HL-60 (cell line): ENCODE measurements around the gene GFPT1.

Experiments
- DNase-seq, 2 experiments: peaks; one replicate each; pipeline ENCODE4 v3.0.0-alpha.2; 2010 to 2020; ENCODE audit warnings: low read depth in 1 of 2, low spot score in 1 of 2
- H3K27ac ChIP-seq: fragments of 250-450 bp; sonication (Bioruptor Pico); replicated peaks from 2 replicates; pipeline ENCODE4 v1.5.1; 2020; ENCODE audit warnings: mild to moderate bottlenecking, moderate library complexity
- H3K27me3 ChIP-seq: fragments of 250-450 bp; sonication (Bioruptor Pico); 2 replicates; pipeline ENCODE4 v1.5.1; 2021; ENCODE audit warnings: mild to moderate bottlenecking, moderate library complexity; ENCODE audit not compliant: insufficient read depth, poor library complexity, severe bottlenecking
- H3K4me3 ChIP-seq: replicated peaks from 2 replicates; pipeline ENCODE4 v1.5.1; 2011; ENCODE audit warnings: mild to moderate bottlenecking, control low read depth, low read length; ENCODE audit not compliant: insufficient read depth
- CTCF ChIP-seq: IDR thresholded peaks from one replicate; pipeline ENCODE4 v1.5.1; 2011; ENCODE audit warnings: low read length, control low read depth, inconsistent platforms; ENCODE audit not compliant: insufficient read depth
- GABPA ChIP-seq: IDR thresholded peaks from 2 replicates; pipeline ENCODE4 v1.6.1; 2012; ENCODE audit warnings: low read depth
- POLR2AphosphoS5 ChIP-seq: IDR thresholded peaks from 2 replicates; pipeline ENCODE4 v1.6.1; 2012; ENCODE audit warnings: low read depth
- REST ChIP-seq: IDR thresholded peaks from 2 replicates; pipeline ENCODE4 v1.6.1; 2012; ENCODE audit warnings: low read depth; ENCODE audit not compliant: insufficient replicate concordance
- SPI1 ChIP-seq: IDR thresholded peaks from 2 replicates; pipeline ENCODE4 v1.6.1; 2012; ENCODE audit warnings: low read depth, mild to moderate bottlenecking, borderline replicate concordance

GFPT1 gene

GRCh38 chr2:69278366-69278765 is 108.7 kb downstream of the GFPT1 start:
- Histone ChIP-seq H3K4me3 (no peak overlapping the region), H3K27ac (no peak overlapping the region), H3K27me3 (no peaks in the 10 kb centered on the region)
- DNase-seq = no peak
- TF ChIP-seq CTCF (no peak), GABPA (no peak), SPI1 (no peak), REST (no peak), POLR2AphosphoS5 (no peak)

DNA sequence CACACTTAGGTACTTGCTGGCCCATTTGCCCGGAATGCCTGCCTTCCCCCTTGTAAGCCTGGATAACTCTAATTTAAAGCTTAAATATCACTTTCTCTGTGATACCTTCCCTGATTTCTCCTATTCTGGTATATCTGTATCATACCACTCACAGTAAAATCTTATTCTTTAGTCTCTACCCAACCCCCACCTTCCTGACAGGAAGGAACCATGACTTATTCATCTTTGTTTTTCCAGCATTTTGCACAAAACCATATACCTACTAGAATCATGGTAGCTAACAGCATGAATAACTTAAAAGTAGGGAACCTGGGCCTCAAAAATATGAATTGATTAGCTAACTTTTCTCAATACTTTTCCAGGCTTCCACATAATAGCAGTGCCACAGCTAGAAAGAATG is 111.5 kb downstream of the GFPT1 start:
- Histone ChIP-seq H3K4me3 (no peak overlapping the region), H3K27ac (no peak overlapping the region), H3K27me3 (no peaks in the 10 kb centered on the region)
- DNase-seq = no peak
- TF ChIP-seq GABPA (no peak), CTCF (no peak), REST (no peak), SPI1 (no peak), POLR2AphosphoS5 (no peak)

DNA sequence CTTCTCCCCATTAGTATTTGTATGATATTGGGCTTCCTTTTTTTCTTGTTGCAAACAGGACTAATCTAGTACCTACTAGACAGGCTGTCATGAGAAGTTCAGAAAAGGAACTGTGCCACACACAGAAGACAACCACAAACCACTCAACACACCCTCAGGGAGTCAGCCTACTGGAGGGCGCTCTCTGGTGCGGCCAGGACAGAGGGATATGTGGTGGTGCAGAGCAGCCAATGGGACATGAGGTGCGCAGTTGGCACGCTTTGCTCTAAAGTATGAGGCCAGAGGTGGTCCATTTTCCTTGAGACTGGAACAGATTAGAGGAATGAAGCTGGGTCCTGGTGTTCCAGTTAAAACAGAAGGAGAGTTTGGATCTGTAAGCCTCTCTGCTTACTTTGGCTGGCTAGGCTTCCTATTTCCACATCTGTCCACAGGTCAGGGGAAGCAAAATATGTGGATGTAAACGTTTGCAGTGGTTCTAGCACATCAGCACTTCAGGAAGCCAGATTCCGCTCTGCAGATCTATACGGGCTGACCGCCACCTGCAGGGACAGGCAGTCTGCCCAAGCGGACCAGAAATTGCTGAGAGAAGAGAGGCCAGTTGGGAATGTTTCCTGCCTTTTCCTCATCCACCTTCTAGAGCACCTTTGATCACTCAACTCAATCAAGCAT is 114.1 kb downstream of the GFPT1 start:
- Histone ChIP-seq H3K27me3 (no peaks in the 10 kb centered on the region), H3K27ac (peak overlapping the region; percentile 59), H3K4me3 (no peak overlapping the region)
- no peak for TF ChIP-seq CTCF
- TF ChIP-seq SPI1 = peak; percentile 88
- 0 out of 2 replicates have a peak, but pooled peaks have one; percentile 35 for TF ChIP-seq POLR2AphosphoS5
- peak; percentile 84 to 91 for DNase-seq

GRCh38 chr2:69271831-69272257 is 115.2 kb downstream of the GFPT1 start:
- Histone ChIP-seq H3K27ac (peak overlapping the region; percentile 6), H3K27me3 (no peaks in the 10 kb centered on the region), H3K4me3 (no peak overlapping the region)
- DNase-seq = peak; percentile 88 to 89
- TF ChIP-seq POLR2AphosphoS5 (no peak), SPI1 (peak; percentile 90)
